Hematopoietic multipotent progenitor cell treated with erythropoietin and hydrocortisone succinate and interleukin-3 and kit ligand, for 8 days (in vitro differentiated cells): Measurements from ENCODE around the gene DTX1.

Source experiments
- DNase-seq: peaks from one replicate; pipeline ENCODE4 v3.0.0-alpha.2; 2015

DTX1 gene

GRCh38 chr12:113056631-113057488 is at the start of gene DTX1:
DTX1 (plus strand) TSS chr12:113056730; CDS start chr12:113058193, 1,463 bp downstream.
- DNase-seq = no peak

GRCh38 chr12:113007166-113007565 is 49.4 kb upstream of the DTX1 start:
- no peak for DNase-seq

- no peak for DNase-seq
Observed at GRCh38 chr12:113010701-113011100, 45.8 kb upstream of the DTX1 start.

GRCh38 chr12:113014565-113014964 is 42.0 kb upstream of the DTX1 start:
- DNase-seq = no peak

- DNase-seq = no peak
Observed at GRCh38 chr12:113016796-113017195, 39.7 kb upstream of the DTX1 start.

- no peak for DNase-seq
Observed at GRCh38 chr12:113019025-113019424, 37.5 kb upstream of the DTX1 start.

- no peak for DNase-seq
Observed at GRCh38 chr12:113021500-113021899, 35.0 kb upstream of the DTX1 start.

GRCh38 chr12:113022563-113023297 is 33.8 kb upstream of the DTX1 start:
- DNase-seq = no peak

GRCh38 chr12:113027726-113028125 is 28.8 kb upstream of the DTX1 start:
- DNase-seq = no peak

- peak; percentile 46 for DNase-seq
Observed at GRCh38 chr12:113030875-113031525, 25.5 kb upstream of the DTX1 start.

- no peak for DNase-seq
Observed at GRCh38 chr12:113039911-113040445, 16.6 kb upstream of the DTX1 start.

GRCh38 chr12:113040722-113041171 is 15.8 kb upstream of the DTX1 start:
- DNase-seq = no peak

GRCh38 chr12:113041560-113041959 is 15.0 kb upstream of the DTX1 start:
- DNase-seq = no peak

- DNase-seq = no peak
Observed at GRCh38 chr12:113043240-113043639, 13.3 kb upstream of the DTX1 start.

- DNase-seq = no peak
Observed at GRCh38 chr12:113044516-113044915, 12.0 kb upstream of the DTX1 start.

- DNase-seq = peak; percentile 67
Observed at GRCh38 chr12:113048716-113049127, 7.8 kb upstream of the DTX1 start.

- DNase-seq = peak; percentile 9
Observed at GRCh38 chr12:113049976-113050742, 6.4 kb upstream of the DTX1 start.

- no peak for DNase-seq
Observed at GRCh38 chr12:113050795-113051194, 5.7 kb upstream of the DTX1 start.

GRCh38 chr12:113051759-113052158 is 4.8 kb upstream of the DTX1 start:
- no peak for DNase-seq

- no peak for DNase-seq
Observed at GRCh38 chr12:113052326-113052725, 4.2 kb upstream of the DTX1 start.

- no peak for DNase-seq
Observed at GRCh38 chr12:113054948-113055486, 1.5 kb upstream of the DTX1 start.
